ENCODE measurements around the gene APOC1. TPM values are rescaled to one million over a fixed set of nuclear protein-coding genes. Genes with fewer than 3 reads are reported as not detected.

The APOC1 gene
- total RNA-seq: under 1 TPM; 0.58 to 0.81 TPM

DNA sequence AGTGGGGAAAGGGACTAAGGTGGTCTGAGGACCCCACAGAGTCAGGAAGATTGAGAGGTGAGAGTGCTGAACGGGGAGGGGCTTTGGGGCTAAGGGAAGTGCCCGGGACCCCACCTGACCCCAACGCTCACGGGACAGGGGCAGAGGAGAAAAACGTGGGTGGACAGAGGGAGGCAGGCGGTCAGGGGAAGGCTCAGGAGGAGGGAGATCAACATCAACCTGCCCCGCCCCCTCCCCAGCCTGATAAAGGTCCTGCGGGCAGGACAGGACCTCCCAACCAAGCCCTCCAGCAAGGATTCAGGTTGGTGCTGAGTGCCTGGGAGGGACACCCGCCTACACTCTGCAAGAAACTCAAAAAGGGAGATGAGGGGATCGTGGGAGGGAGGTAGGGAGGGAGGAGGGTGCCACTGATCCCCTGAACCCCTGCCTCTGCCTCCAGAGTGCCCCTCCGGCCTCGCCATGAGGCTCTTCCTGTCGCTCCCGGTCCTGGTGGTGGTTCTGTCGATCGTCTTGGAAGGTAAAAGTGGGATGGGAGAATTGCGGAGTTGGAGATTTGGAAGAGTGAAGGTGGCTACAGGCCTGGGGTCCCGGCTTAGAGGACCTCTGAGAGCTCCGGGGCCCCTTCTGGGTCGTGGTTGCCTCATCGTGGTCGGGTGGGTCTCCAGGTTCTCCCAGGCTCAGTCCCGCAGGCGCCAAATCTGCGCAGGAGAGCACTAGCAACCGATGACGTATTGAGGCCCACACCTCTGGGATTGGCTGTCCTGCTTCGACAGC is at the start of gene APOC1:
Gene APOC1, plus strand, starts transcription at position 176 of the 774 bp plus-strand sequence. Its CDS starts 284 bp downstream, at position 460.

GRCh38 chr19:44891016-44891882 is 23.2 kb upstream of the APOC1 start, which contains the start of gene TOMM40:
Gene TOMM40, plus strand, starts transcription at chr19:44891254. Its CDS starts 162 bp downstream, at chr19:44891416.

GRCh38 chr19:44905437-44906160 is 8.8 kb upstream of the APOC1 start, which contains the start of gene APOE:
Gene APOE, plus strand, starts transcription at chr19:44905796. Its CDS starts 829 bp downstream, at chr19:44906625.

GRCh38 chr19:44942067-44942571 is 27.7 kb downstream of the APOC1 start, which contains the start of gene APOC4:
Gene APOC4, plus strand, starts transcription at chr19:44942237. Its CDS starts 41 bp downstream, at chr19:44942278.

DNA sequence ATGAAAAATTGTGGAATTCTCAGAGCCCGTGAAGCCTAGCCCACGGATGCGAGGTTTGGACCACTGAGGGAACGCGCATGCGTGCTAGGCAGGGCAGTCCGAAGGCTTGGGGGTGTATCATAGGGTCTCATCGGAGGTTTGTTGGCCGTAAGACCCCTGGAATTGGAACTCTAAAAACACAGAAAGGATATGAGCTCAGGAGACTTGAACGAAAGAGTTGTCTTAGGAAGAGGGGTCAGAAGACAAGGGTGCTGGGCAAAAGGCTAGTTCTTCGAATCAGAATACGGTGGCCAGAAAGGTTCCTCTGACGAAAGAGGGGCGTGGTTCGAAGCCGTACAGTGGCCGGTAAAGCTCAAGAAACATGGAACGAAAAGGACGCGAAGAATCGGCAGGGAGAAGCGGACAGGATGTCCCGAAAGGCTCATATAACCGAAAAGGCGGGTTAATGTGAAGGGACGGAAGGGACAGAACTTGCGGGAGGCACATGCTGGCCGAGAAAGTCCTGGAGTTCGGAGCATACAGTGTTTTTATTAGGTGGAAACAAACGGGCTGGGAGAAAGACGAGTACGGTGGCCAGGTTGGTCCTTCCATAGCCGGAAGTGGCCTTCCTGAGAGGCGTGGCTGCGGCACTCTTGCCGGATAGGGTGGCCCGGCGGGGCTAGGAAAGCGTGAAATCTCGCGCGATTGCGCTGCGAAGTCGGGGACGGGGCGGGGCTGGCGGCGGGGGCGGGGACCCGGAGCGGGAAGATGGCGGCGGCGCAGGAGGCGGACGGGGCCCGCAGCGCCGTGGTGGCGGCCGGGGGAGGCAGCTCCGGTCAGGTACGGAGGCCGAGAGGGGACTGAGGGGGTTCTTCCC is 40.5 kb downstream of the APOC1 start, which contains the start of gene CLPTM1:
Gene CLPTM1, plus strand, starts transcription at position 732 of the 856 bp plus-strand sequence. Its CDS starts 16 bp downstream, at position 748.

Other genes with a start within 250 kb of the APOC1 start
- gene CEACAM19, start 243.1 kb upstream of the APOC1 start, total RNA-seq: under 1 TPM; 0.34 to 0.48 TPM
- gene CEACAM16, start 215.5 kb upstream of the APOC1 start, total RNA-seq: not detected
- gene BCL3, start 165.9 kb upstream of the APOC1 start, total RNA-seq: 10 to 100 TPM; 34.2 to 34.9 TPM
- gene CBLC, start 136.7 kb upstream of the APOC1 start, total RNA-seq: not detected
- not detected for gene BCAM, start 105.5 kb upstream of the APOC1 start, total RNA-seq
- gene NECTIN2, start 68.3 kb upstream of the APOC1 start, total RNA-seq: under 1 TPM in 1 of 2 experiments, not detected in 1; 0.34 TPM
- gene TOMM40, start 23.4 kb upstream of the APOC1 start, total RNA-seq: 10 to 100 TPM; 49.2 to 51.5 TPM
- under 1 TPM; 0.31 to 0.91 TPM for gene APOE, start 8.8 kb upstream of the APOC1 start, total RNA-seq
- not detected for gene APOC4, start 27.6 kb downstream of the APOC1 start, total RNA-seq
- not detected for gene APOC2, start 31.4 kb downstream of the APOC1 start, total RNA-seq
- 10 to 100 TPM; 64.0 to 65.0 TPM for gene CLPTM1, start 40.8 kb downstream of the APOC1 start, total RNA-seq
- 10 to 100 TPM; 28.5 to 28.9 TPM for gene RELB, start 86.9 kb downstream of the APOC1 start, total RNA-seq
- gene CLASRP, start 124.4 kb downstream of the APOC1 start, total RNA-seq: 100 to 1,000 TPM in 1 of 2 experiments, 10 to 100 TPM in 1; 94.6 to 107 TPM
- 1 to 10 TPM; 3.1 to 3.8 TPM for gene ZNF296, start 161.9 kb downstream of the APOC1 start, total RNA-seq
- 10 to 100 TPM; 23.5 to 23.8 TPM for gene GEMIN7, start 164.7 kb downstream of the APOC1 start, total RNA-seq
- gene PPP1R37, start 178.6 kb downstream of the APOC1 start, total RNA-seq: 10 to 100 TPM; 21.2 to 21.6 TPM
- gene NKPD1, start 246.4 kb downstream of the APOC1 start, total RNA-seq: under 1 TPM; 0.24 to 0.35 TPM